Omental fat pad (tissue), 4 donors: ENCODE data around the gene GBE1. TPM values are rescaled to one million over a fixed set of nuclear protein-coding genes. Genes with fewer than 3 reads are reported as not detected.
"Not testable (repeated sequence)": the region's sequence is repeated elsewhere in the genome, so short reads cannot be mapped to it uniquely, and the experiment has no call there.

Experiments used
- ATAC-seq: fragments of 150-250 bp; one replicate; pipeline ENCODE4 v1.9.1; 2016; ENCODE audit warnings: mild to moderate bottlenecking, moderate library complexity; ENCODE audit not compliant: low FRiP score
- DNase-seq: peaks from one replicate; pipeline ENCODE4 v3.0.0-alpha.2; 2019; ENCODE audit warnings: low spot score
- CTCF ChIP-seq, 3 donors: fragments of 450-650 bp; IDR thresholded peaks; one replicate each; pipeline ENCODE4 v1.5.1; 2016 to 2017; ENCODE audit warnings: antibody characterized with exemption in 3 of 3, mild to moderate bottlenecking in 3 of 3, moderate library complexity in 2 of 3
- total RNA-seq, 4 donors: library from RNA; depleted of rRNA; stranded (reverse); fragments of >200 nt; gene quantifications; one replicate each; pipeline ENCODE4 v1.1.0, GENCODE V29; 2016

Gene GBE1
- total RNA-seq, 4 donors from 2014 or later = 101 to 140 (median 118) TPM

GRCh38 chr3:81758275-81758674 lies 3.2 kb downstream of the GBE1 start:
- no peak for ATAC-seq
- TF ChIP-seq CTCF (IDR thresholded peaks at IDR 0.05) = no peak
- no peak for DNase-seq

- TF ChIP-seq CTCF (IDR thresholded peaks at IDR 0.05) = no peak
- DNase-seq = no peak
- no peak for ATAC-seq
Measured at GRCh38 chr3:81753416-81754027, 7.9 kb downstream of the GBE1 start.

DNA sequence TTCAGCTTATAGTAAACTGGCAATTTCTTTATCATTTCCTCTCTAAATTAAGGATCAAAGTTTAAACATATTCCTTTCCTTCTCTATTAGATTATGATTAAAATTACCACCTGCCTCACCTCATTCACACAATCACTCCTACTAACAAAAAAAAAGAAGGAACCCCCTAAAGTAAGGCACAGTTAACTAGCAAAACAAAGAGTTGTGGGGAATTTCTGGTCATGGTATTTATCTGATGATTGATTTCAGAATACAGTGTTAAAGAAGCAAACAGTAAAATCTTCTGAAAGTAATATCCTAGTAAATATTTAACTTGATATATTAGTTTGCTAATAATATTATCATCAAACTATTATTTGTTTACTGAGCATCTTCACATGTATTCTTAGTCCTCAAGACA lies 8.8 kb downstream of the GBE1 start:
- TF ChIP-seq CTCF (IDR thresholded peaks at IDR 0.05) = no peak
- DNase-seq (no peak), ATAC-seq (no peak)

DNA sequence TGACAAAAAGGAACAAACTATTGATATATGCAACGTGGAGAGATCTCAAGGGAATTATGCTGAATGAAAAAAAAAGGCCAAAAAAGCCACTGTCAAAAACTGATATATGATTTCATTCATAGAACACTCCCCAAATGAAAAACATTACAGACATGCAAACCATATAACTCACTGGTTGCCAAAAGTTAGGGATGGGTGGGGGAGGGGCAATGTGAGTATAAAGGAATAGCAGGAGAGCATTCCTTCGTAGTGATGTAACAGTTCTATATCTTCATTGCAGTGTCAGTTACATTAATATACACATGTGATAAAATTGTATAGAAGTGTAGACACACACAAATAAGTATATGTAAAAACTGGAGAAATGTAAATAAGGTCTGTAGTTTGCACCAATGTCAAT lies 12.2 kb downstream of the GBE1 start:
- no peak for ATAC-seq
- no peak for TF ChIP-seq CTCF (IDR thresholded peaks at IDR 0.05)
- no peak for DNase-seq

GRCh38 chr3:81747280-81747679 lies 14.2 kb downstream of the GBE1 start:
- not testable (repeated sequence) for ATAC-seq

GRCh38 chr3:81744366-81744765 lies 17.1 kb downstream of the GBE1 start:
- ATAC-seq = peak; percentile 92
- TF ChIP-seq CTCF (IDR thresholded peaks at IDR 0.05) = no peak
- DNase-seq = no peak

More at GRCh38 chr3:81747280-81747679, 14.2 kb downstream of the GBE1 start:
- not testable (repeated sequence) for DNase-seq

- ATAC-seq = peak; percentile 77
- no peak for TF ChIP-seq CTCF (IDR thresholded peaks at IDR 0.05)
- no peak for DNase-seq
Measured at GRCh38 chr3:81743096-81744025, 18.1 kb downstream of the GBE1 start.
